HepG2 (cell line): ENCODE results near the gene FBF1. TPM values are rescaled to one million over a fixed set of nuclear protein-coding genes. Genes with fewer than 3 reads are reported as not detected.

Source experiments
- ATF4 ChIP-seq, 2 experiments: fragments of 450-650 bp in 1 of 2; sonication (generic) in 1 of 2; formaldehyde crosslinking; IDR thresholded peaks; 2 replicates each; pipeline versions ENCODE4 v1.5.0 to v1.8.0; 2020 to 2022; ENCODE audit warnings: mild to moderate bottlenecking in 1 of 2, missing genetic modification reagents in 1 of 2
- DNMT3B ChIP-seq: conservative IDR thresholded peaks from 2 replicates; pipeline ENCODE4 v1.6.1; 2016; ENCODE audit warnings: missing biosample characterization, control low read depth
- FOXK2 ChIP-seq: fragments of 450-650 bp; IDR thresholded peaks from 2 replicates; pipeline ENCODE4 v1.6.1; 2016
- GFI1 ChIP-seq: sonication (generic); formaldehyde crosslinking; IDR thresholded peaks from 2 replicates; pipeline ENCODE4 v1.5.0; 2020; ENCODE audit warnings: missing genetic modification reagents, mild to moderate bottlenecking, borderline replicate concordance
- HNRNPLL ChIP-seq: fragments of 200-400 bp; formaldehyde crosslinking; IDR thresholded peaks from 2 replicates; pipeline ENCODE4 v1.6.1; 2017; ENCODE audit warnings: mild to moderate bottlenecking, low read depth, low read length; ENCODE audit not compliant: poor library complexity, severe bottlenecking
- HOXA5 ChIP-seq: sonication (generic); formaldehyde crosslinking; IDR thresholded peaks from 2 replicates; pipeline ENCODE4 v1.4.0; 2020; ENCODE audit warnings: missing genetic modification reagents
- MYNN ChIP-seq: sonication (generic); formaldehyde crosslinking; IDR thresholded peaks from 2 replicates; pipeline ENCODE4 v1.4.0; 2020; ENCODE audit warnings: mild to moderate bottlenecking, low read depth, missing genetic modification reagents
- NFIC ChIP-seq: IDR thresholded peaks from 2 replicates; pipeline ENCODE4 v1.6.1; 2012; ENCODE audit warnings: mild to moderate bottlenecking, low read length, inconsistent platforms
- PLRG1 ChIP-seq: fragments of 450-650 bp; conservative IDR thresholded peaks from 2 replicates; pipeline ENCODE4 v1.6.1; 2016
- ZBTB38 ChIP-seq: sonication (generic); formaldehyde crosslinking; IDR thresholded peaks from 2 replicates; pipeline ENCODE4 v1.5.1; 2020; ENCODE audit warnings: mild to moderate bottlenecking, missing genetic modification reagents
- ZBTB46 ChIP-seq: sonication (generic); formaldehyde crosslinking; IDR thresholded peaks from 2 replicates; pipeline ENCODE4 v1.4.0; 2020; ENCODE audit warnings: mild to moderate bottlenecking, missing genetic modification reagents, borderline replicate concordance
- ZNF251 ChIP-seq: sonication (generic); formaldehyde crosslinking; IDR thresholded peaks from 2 replicates; pipeline ENCODE4 v1.9.0; 2021; ENCODE audit warnings: mild to moderate bottlenecking, missing genetic modification reagents
- ZNF720 ChIP-seq: sonication (generic); formaldehyde crosslinking; IDR thresholded peaks from 2 replicates; pipeline ENCODE4 v1.4.0; 2020; ENCODE audit warnings: missing genetic modification reagents
- ZNF782 ChIP-seq: sonication (generic); formaldehyde crosslinking; IDR thresholded peaks from 2 replicates; pipeline ENCODE4 v1.4.0; 2020; ENCODE audit warnings: missing genetic modification reagents, mild to moderate bottlenecking, borderline replicate concordance
- polyA plus RNA-seq, 8 experiments: library from polyadenylated mRNA; depleted of rRNA in 3 of 8; stranded (reverse) in 7 of 8; unstranded in 1 of 8; fragments of >200 nt; fragmentation: Illumina TruSeq in 4 of 8; extraction: Trizol in 4 of 8; gene quantifications; 2 replicates each; pipeline versions ENCODE4 v1.2.1 to v1.2.3, GENCODE V29; 2011 to 2016; ENCODE audit warnings: low read depth in 4 of 8, missing spikeins in 1 of 8, mixed read lengths in 1 of 8; ENCODE audit not compliant: insufficient read depth in 1 of 8
- total RNA-seq, 5 experiments: library from RNA; depleted of rRNA; stranded (reverse); fragments of >200 nt; fragmentation: Illumina TruSeq; extraction: Trizol; gene quantifications; 2 replicates each; pipeline ENCODE4 v1.2.3, GENCODE V29; 2016; ENCODE audit warnings: low read depth in 1 of 5
- TF ChIP-seq, protein P1 (sequence below), 2 experiments: sonication (generic) in 1 of 2; formaldehyde crosslinking in 1 of 2; IDR thresholded peaks; 2 replicates each; pipeline versions ENCODE4 v1.4.0 to v1.6.1; 2016 to 2020; ENCODE audit warnings: borderline replicate concordance in 1 of 2, low read depth in 1 of 2, mild to moderate bottlenecking in 1 of 2, missing genetic modification reagents in 1 of 2
- TF ChIP-seq, protein P2 (sequence below): sonication (generic); formaldehyde crosslinking; IDR thresholded peaks from 2 replicates; pipeline ENCODE4 v1.5.0; 2020; ENCODE audit warnings: mild to moderate bottlenecking, missing genetic modification reagents
- TF ChIP-seq, protein P3 (sequence below): sonication (generic); formaldehyde crosslinking; IDR thresholded peaks from 2 replicates; pipeline ENCODE4 v1.4.0; 2020; ENCODE audit warnings: missing genetic modification reagents

The FBF1 gene
- total and polyA plus RNA-seq, 2 of the 13 experiments (the other 11 are each of a cell fraction or from before 2014, with no cell fraction given): 2.4 to 8.1 TPM

GRCh38 chr17:75976175-75976848 lies 35.5 kb upstream of the FBF1 start (continued):
- peak in 1 of 2 experiments; percentile 39; a peak in 2 of 4 replicates for TF ChIP-seq ATF4 (CRISPR knock-in tag; IDR thresholded peaks at IDR 0.05)
- TF ChIP-seq, protein P1, sequence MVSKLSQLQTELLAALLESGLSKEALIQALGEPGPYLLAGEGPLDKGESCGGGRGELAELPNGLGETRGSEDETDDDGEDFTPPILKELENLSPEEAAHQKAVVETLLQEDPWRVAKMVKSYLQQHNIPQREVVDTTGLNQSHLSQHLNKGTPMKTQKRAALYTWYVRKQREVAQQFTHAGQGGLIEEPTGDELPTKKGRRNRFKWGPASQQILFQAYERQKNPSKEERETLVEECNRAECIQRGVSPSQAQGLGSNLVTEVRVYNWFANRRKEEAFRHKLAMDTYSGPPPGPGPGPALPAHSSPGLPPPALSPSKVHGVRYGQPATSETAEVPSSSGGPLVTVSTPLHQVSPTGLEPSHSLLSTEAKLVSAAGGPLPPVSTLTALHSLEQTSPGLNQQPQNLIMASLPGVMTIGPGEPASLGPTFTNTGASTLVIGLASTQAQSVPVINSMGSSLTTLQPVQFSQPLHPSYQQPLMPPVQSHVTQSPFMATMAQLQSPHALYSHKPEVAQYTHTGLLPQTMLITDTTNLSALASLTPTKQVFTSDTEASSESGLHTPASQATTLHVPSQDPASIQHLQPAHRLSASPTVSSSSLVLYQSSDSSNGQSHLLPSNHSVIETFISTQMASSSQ (IDR thresholded peaks at IDR 0.05; ENCODE audit: low read depth): peak; percentile 49
- TF ChIP-seq, protein P1 (CRISPR knock-in tag; IDR thresholded peaks at IDR 0.05; ENCODE audit: borderline replicate concordance): peak; percentile 73; the same call in 1 of the 2 replicates
- peak; percentile 78 for TF ChIP-seq NFIC
- TF ChIP-seq HOXA5 (CRISPR knock-in tag): 0 out of 2 replicates have a peak, but pooled peaks have one; percentile 63
- no peak for TF ChIP-seq PLRG1
- TF ChIP-seq, protein P2, sequence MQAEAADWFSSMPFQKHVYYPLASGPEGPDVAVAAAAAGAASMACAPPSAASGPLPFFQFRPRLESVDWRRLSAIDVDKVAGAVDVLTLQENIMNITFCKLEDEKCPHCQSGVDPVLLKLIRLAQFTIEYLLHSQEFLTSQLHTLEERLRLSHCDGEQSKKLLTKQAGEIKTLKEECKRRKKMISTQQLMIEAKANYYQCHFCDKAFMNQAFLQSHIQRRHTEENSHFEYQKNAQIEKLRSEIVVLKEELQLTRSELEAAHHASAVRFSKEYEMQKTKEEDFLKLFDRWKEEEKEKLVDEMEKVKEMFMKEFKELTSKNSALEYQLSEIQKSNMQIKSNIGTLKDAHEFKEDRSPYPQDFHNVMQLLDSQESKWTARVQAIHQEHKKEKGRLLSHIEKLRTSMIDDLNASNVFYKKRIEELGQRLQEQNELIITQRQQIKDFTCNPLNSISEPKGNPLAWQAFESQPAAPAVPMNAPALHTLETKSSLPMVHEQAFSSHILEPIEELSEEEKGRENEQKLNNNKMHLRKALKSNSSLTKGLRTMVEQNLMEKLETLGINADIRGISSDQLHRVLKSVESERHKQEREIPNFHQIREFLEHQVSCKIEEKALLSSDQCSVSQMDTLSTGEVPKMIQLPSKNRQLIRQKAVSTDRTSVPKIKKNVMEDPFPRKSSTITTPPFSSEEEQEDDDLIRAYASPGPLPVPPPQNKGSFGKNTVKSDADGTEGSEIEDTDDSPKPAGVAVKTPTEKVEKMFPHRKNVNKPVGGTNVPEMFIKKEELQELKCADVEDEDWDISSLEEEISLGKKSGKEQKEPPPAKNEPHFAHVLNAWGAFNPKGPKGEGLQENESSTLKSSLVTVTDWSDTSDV (CRISPR knock-in tag): no peak
- no peak for TF ChIP-seq ZBTB46 (CRISPR knock-in tag)
- TF ChIP-seq DNMT3B (CRISPR knock-in tag): peak; percentile 77; the same call in 1 of the 2 replicates
- TF ChIP-seq ZBTB38 (CRISPR knock-in tag): no peak
- no peak for TF ChIP-seq MYNN (CRISPR knock-in tag)
- TF ChIP-seq, protein P3, sequence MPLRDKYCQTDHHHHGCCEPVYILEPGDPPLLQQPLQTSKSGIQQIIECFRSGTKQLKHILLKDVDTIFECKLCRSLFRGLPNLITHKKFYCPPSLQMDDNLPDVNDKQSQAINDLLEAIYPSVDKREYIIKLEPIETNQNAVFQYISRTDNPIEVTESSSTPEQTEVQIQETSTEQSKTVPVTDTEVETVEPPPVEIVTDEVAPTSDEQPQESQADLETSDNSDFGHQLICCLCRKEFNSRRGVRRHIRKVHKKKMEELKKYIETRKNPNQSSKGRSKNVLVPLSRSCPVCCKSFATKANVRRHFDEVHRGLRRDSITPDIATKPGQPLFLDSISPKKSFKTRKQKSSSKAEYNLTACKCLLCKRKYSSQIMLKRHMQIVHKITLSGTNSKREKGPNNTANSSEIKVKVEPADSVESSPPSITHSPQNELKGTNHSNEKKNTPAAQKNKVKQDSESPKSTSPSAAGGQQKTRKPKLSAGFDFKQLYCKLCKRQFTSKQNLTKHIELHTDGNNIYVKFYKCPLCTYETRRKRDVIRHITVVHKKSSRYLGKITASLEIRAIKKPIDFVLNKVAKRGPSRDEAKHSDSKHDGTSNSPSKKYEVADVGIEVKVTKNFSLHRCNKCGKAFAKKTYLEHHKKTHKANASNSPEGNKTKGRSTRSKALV (CRISPR knock-in tag): no peak
- TF ChIP-seq ZNF782 (CRISPR knock-in tag): no peak
- TF ChIP-seq FOXK2: peak; percentile 16; the same call in 1 of the 2 replicates
- no peak for TF ChIP-seq ZNF251 (CRISPR knock-in tag)
- no peak for TF ChIP-seq HNRNPLL
- TF ChIP-seq GFI1 (CRISPR knock-in tag): peak; percentile 48; the same call in 1 of the 2 replicates
- no peak for TF ChIP-seq ZNF720
